Small intestine (tissue), 7 donors: ENCODE data around the gene CRYGN. TPM values are rescaled to one million over a fixed set of nuclear protein-coding genes. Genes with fewer than 3 reads are reported as not detected.

Source experiments
- DNase-seq, 2 donors: peaks; one replicate each; pipeline versions ENCODE4 v3.0.0 to v3.0.0-alpha.2; 2013
- FAIRE-seq: peaks from 2 replicates; lab custom pipeline; 2012; peaks lifted over from hg19 to GRCh38; lab: Jason Lieb, UNC
- H3K27ac ChIP-seq, 3 donors: one replicate each; pipeline ENCODE4 v1.5.1; 2013; ENCODE audit warnings: low read length in 2 of 3, mild to moderate bottlenecking in 2 of 3, control low read depth in 1 of 3, inconsistent platforms in 1 of 3, low read depth in 1 of 3, moderate library complexity in 1 of 3
- H3K27me3 ChIP-seq, 3 donors: one replicate each; pipeline ENCODE4 v1.6.1; 2013; ENCODE audit warnings: low read length in 3 of 3, inconsistent platforms in 1 of 3; ENCODE audit not compliant: control insufficient read depth in 3 of 3, insufficient read depth in 3 of 3
- H3K36me3 ChIP-seq, 3 donors: one replicate each; pipeline ENCODE4 v1.6.1; 2013; ENCODE audit warnings: low read length in 3 of 3, inconsistent platforms in 1 of 3, low read depth in 1 of 3, mild to moderate bottlenecking in 1 of 3, moderate library complexity in 1 of 3; ENCODE audit not compliant: control insufficient read depth in 3 of 3, insufficient read depth in 2 of 3
- H3K4me1 ChIP-seq, 3 donors: one replicate each; pipeline ENCODE4 v1.6.1; 2013; ENCODE audit warnings: low read length in 2 of 3, inconsistent platforms in 1 of 3, low read depth in 1 of 3, mild to moderate bottlenecking in 1 of 3, moderate library complexity in 1 of 3; ENCODE audit not compliant: control insufficient read depth in 3 of 3, insufficient read depth in 2 of 3
- H3K4me3 ChIP-seq, 3 donors: one replicate each; pipeline ENCODE4 v1.5.1; 2013; ENCODE audit warnings: low read length in 3 of 3, control low read depth in 1 of 3, inconsistent platforms in 1 of 3, low read depth in 1 of 3, mild to moderate bottlenecking in 1 of 3, moderate library complexity in 1 of 3
- H3K9me3 ChIP-seq, 2 donors: one replicate each; pipeline ENCODE4 v1.6.1; 2013; ENCODE audit warnings: low read depth in 1 of 2, low read length in 1 of 2; ENCODE audit not compliant: control insufficient read depth in 2 of 2, insufficient read depth in 1 of 2
- WGBS, 3 donors: extraction: QIAGEN DNeasy Blood & Tissue Kit; methylation state at CpG; one replicate each; pipeline ENCODE4 v1.1.7; 2013; 5-methylcytosine and 5-hydroxymethylcytosine counted together
- polyA plus RNA-seq, 4 donors: library from polyadenylated mRNA; stranded (reverse) in 3 of 4; unstranded in 1 of 4; fragments of 200-250 nt in 3 of 4; fragments of 120-200 nt in 1 of 4; gene quantifications; one replicate each; pipeline versions ENCODE4 v1.2.1 to v1.2.3, GENCODE V29; 2013
- donor health status: healthy with polysubstance abuse.
- donor health status: control.
- donor health status: control.
- donor health status: Bipolar disorder and iron deficiency.
- donor health status: healthy.

Gene CRYGN
- polyA plus RNA-seq, 4 donors = 0.06 to 0.07 TPM; not detected in 2

- DNase-seq (no peak), FAIRE-seq (no peak)
- Histone ChIP-seq H3K4me1 (no peaks in the 10 kb centered on the region), H3K4me3 (no peak overlapping the region), H3K9me3 (no peaks in the 10 kb centered on the region), H3K36me3 (no peaks in the 10 kb centered on the region), H3K27me3 (peaks cover 0 to 3% (median 0%) of the 10 kb centered on the region in 3 donors), H3K27ac (no peak overlapping the region)
- 87 to 90% (median 88%) methylated on average over 9 of the region's 9 CpGs for WGBS, 3 donors
Observed at GRCh38 chr7:151449990-151450389, 10.0 kb upstream of the CRYGN start.

GRCh38 chr7:151448261-151449252 is 8.6 kb upstream of the CRYGN start:
- DNase-seq = peak; percentile 64 to 90
- Histone ChIP-seq H3K36me3 (no peaks in the 10 kb centered on the region), H3K27ac (peak overlapping the region in 1 of 3 donors; percentile 51), H3K4me3 (peak overlapping the region; percentile 19 to 73 (median 59)), H3K4me1 (no peaks in the 10 kb centered on the region), H3K27me3 (peaks cover 0 to 3% (median 0%) of the 10 kb centered on the region in 3 donors), H3K9me3 (no peaks in the 10 kb centered on the region)
- no peak for FAIRE-seq
- WGBS, 3 donors = 5 to 6% (median 5%) methylated on average over 55 to 61 of the region's 61 CpGs

GRCh38 chr7:151447901-151448260 is 7.9 kb upstream of the CRYGN start:
- DNase-seq (no peak), FAIRE-seq (no peak)
- H3K27ac ChIP-seq = peak overlapping the region in 1 of 3 donors; percentile 51
- peak overlapping the region in 2 of 3 donors; percentile 59 to 73 for H3K4me3 ChIP-seq
- H3K27me3 ChIP-seq = peaks cover 0 to 5% (median 0%) of the 10 kb centered on the region in 3 donors
- 50 to 71% (median 58%) methylated on average over 26 of the region's 26 CpGs for WGBS, 3 donors
- no peaks in the 10 kb centered on the region for H3K36me3 ChIP-seq
- no peaks in the 10 kb centered on the region for H3K4me1 ChIP-seq
- no peaks in the 10 kb centered on the region for H3K9me3 ChIP-seq

- H3K27me3 ChIP-seq = peaks cover 0 to 7% (median 0%) of the 10 kb centered on the region in 3 donors
- no peak for FAIRE-seq
- DNase-seq = no peak
- H3K36me3 ChIP-seq = no peaks in the 10 kb centered on the region
- WGBS, 3 donors = 93 to 97% (median 95%) methylated on average over 18 of the region's 18 CpGs
- no peaks in the 10 kb centered on the region for H3K9me3 ChIP-seq
- H3K4me3 ChIP-seq = no peak overlapping the region
- H3K4me1 ChIP-seq = no peaks in the 10 kb centered on the region
- no peak overlapping the region for H3K27ac ChIP-seq
Observed at GRCh38 chr7:151447312-151447711, 7.4 kb upstream of the CRYGN start.

- no peak for FAIRE-seq
- H3K4me3 ChIP-seq = no peak overlapping the region
- no peaks in the 10 kb centered on the region for H3K36me3 ChIP-seq
- DNase-seq = no peak
- no peaks in the 10 kb centered on the region for H3K9me3 ChIP-seq
- H3K27me3 ChIP-seq = peaks cover 0 to 12% (median 0%) of the 10 kb centered on the region in 3 donors
- no peaks in the 10 kb centered on the region for H3K4me1 ChIP-seq
- no peak overlapping the region for H3K27ac ChIP-seq
- 82 to 94% (median 89%) methylated on average over 2 of the region's 2 CpGs for WGBS, 3 donors
Observed at GRCh38 chr7:151446412-151446811, 6.5 kb upstream of the CRYGN start.

- H3K4me1 ChIP-seq = peaks cover 0 to 2% (median 0%) of the 10 kb centered on the region in 3 donors
- no peak overlapping the region for H3K27ac ChIP-seq
- FAIRE-seq (no peak), DNase-seq (no peak)
- peaks cover 0 to 29% (median 9%) of the 10 kb centered on the region in 3 donors for H3K27me3 ChIP-seq
- H3K4me3 ChIP-seq = no peak overlapping the region
- WGBS, 3 donors = 78 to 89% (median 85%) methylated on average over 1 of the region's 1 CpG
- no peaks in the 10 kb centered on the region for H3K36me3 ChIP-seq
- no peaks in the 10 kb centered on the region for H3K9me3 ChIP-seq
Observed at GRCh38 chr7:151444632-151445031, 4.7 kb upstream of the CRYGN start.

- peaks cover 0 to 2% (median 0%) of the 10 kb centered on the region in 3 donors for H3K4me1 ChIP-seq
- DNase-seq (no peak), FAIRE-seq (no peak)
- no peak overlapping the region for H3K27ac ChIP-seq
- H3K27me3 ChIP-seq = peaks cover 0 to 40% (median 11%) of the 10 kb centered on the region in 3 donors
- H3K4me3 ChIP-seq = no peak overlapping the region
- no peaks in the 10 kb centered on the region for H3K9me3 ChIP-seq
- 74 to 80% (median 76%) methylated on average over 10 of the region's 10 CpGs for WGBS, 3 donors
- no peaks in the 10 kb centered on the region for H3K36me3 ChIP-seq
Observed at GRCh38 chr7:151442776-151443496, 3.0 kb upstream of the CRYGN start.

- Histone ChIP-seq H3K9me3 (no peaks in the 10 kb centered on the region), H3K4me3 (no peak overlapping the region), H3K27me3 (peaks cover 0 to 39% (median 11%) of the 10 kb centered on the region in 3 donors), H3K36me3 (no peaks in the 10 kb centered on the region), H3K4me1 (peaks cover 0 to 2% (median 0%) of the 10 kb centered on the region in 3 donors), H3K27ac (peak overlapping the region in 1 of 3 donors; percentile 29)
- DNase-seq (no peak), FAIRE-seq (no peak)
- 37 to 53% (median 39%) methylated on average over 10 of the region's 10 CpGs for WGBS, 3 donors
Observed at GRCh38 chr7:151440799-151441445, 981 bp upstream of the CRYGN start.
